DMS79 (cell line): Measurements from ENCODE around the gene MAD1L1.

Experiments used
- DNase-seq: peaks from one replicate; lab custom pipeline; 2025; lab: John Stamatoyannopoulos, UW

MAD1L1 gene

DNA sequence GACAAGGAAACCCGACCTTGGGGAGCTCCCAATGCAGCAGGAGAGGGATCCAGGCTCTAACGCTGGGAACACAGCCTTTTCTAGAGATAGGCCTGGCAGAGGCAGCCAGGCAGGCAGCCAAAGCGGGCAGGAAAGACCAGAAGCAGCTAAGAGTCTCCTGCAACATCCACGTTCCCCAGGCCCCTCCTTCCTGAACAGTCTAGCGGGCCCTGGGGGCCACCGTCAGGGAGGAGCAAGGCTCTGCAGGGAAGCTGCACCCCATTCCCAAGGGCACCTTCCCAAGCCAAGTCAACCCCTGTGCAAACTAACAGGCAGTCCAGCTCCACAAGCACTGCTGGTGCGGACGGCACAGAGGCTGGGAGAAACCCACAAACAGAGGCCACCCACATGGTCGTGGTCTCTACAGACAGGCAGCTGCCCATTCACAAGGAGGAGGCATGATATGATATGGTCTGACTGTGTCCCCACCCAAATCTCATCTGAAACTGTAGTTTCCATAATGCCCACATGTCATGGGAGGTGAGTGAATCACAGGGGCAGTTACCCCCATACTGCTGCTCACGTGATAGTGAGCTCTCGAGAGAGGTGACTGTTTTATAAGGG lies 115.7 kb downstream of the MAD1L1 start:
- DNase-seq: no peak

DNA sequence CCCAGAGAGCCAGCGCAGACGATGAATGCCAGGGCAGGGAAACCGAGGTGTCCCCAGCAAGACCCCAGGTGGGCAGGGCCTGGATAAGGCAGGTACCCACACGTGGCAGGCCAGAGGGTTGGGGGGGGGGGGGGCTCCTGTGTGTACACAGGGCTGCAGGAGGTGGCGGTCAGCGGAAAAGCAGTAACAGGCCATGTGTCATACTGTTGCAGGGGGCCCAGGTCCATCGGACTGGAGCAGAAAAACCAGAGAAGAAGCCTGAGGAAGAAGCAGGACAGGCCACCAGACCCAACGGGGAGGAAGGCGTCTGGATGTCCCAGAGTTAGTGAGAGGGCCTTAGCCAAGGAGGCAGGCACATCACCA lies 116.3 kb downstream of the MAD1L1 start:
- DNase-seq: no peak

DNA sequence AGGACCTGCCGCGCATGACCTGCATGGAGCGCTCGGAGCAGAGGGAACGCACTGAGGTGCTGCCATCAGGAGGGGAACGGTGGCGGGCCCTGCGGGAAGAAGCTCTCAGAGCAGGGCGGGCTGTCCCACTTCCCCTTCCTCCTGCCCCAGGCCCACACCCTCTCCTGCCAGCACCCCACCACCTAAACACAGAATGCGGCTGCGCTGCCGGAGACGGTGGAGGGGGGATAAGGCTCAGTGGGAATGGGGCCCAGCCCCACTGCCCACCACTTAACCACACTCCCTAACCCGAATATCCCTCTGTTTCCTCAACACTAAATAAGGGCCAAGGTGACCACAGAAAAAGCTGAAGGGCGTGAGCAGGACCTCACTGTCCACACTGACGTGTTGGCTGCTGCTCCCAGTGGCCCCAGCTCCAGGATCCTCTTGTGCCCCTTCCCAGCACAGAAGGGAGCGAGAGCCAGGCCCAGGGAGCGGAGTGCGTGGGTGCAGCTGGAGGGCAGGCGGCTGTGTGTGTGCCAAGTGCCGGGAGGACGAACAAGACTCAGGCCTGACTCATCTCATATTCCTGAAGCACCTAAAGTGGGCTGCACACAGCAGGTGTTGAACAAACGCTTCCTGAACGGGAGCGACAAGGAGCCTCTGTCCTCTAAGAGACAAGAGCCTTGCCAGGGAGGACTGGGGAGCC lies 116.8 kb downstream of the MAD1L1 start:
- DNase-seq: peak; percentile 57

DNA sequence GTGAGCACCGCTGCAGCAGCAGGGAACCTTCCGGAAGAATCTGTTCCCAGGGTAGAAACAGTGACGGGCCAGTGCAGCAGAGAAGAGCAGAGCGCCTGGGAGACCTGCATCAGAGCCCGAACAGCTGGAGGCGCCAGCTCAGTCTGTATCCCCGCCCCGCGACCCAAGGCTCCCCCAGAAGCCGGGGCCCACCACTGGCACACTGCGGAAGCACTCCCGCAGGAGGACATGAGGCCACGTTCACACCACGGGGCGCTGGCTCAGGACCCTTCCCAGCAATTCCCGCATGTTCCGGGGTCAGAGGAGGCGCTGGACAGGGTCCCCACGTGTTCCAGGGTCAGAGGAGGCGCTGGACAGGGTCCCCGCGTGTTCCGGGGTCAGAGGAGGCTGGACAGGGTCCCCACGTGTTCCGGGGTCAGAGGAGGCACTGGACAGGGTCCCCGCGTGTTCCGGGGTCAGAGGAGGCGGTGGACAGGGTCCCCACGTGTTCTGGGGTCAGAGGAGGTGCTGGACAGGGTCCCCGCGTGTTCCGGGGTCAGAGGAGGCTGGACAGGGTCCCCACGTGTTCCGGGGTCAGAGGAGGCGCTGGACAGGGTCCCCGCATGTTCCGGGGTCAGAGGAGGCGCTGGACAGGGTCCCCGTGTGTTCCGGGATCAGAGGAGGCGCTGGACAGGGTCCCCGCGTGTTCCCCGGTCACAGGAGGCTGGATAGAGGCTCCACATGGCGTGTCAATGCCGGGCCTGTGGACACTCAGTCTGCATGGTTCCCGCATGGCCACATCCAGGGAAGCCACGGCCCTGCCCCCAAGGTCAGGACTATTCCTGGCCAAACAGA lies 117.6 kb downstream of the MAD1L1 start:
- no peak for DNase-seq

DNA sequence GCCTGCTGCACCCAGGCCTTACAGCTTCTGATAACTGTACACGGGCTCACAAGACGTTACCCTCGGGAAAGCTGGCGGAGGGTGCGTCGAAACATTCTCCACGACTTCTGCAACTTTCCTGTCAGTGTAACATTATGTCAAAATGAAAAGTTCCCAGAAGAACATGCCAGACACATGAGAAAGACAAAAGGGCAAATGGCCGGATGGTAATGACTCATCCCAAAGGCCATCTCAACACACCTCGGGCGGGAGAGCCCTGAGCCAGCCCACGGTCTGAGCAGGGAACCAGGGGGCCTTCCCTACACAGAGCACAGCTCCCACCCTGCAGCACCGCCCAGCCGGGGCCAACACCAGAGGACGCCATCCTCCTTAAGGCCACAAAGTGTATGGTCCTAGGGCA lies 118.7 kb downstream of the MAD1L1 start:
- no peak for DNase-seq

DNA sequence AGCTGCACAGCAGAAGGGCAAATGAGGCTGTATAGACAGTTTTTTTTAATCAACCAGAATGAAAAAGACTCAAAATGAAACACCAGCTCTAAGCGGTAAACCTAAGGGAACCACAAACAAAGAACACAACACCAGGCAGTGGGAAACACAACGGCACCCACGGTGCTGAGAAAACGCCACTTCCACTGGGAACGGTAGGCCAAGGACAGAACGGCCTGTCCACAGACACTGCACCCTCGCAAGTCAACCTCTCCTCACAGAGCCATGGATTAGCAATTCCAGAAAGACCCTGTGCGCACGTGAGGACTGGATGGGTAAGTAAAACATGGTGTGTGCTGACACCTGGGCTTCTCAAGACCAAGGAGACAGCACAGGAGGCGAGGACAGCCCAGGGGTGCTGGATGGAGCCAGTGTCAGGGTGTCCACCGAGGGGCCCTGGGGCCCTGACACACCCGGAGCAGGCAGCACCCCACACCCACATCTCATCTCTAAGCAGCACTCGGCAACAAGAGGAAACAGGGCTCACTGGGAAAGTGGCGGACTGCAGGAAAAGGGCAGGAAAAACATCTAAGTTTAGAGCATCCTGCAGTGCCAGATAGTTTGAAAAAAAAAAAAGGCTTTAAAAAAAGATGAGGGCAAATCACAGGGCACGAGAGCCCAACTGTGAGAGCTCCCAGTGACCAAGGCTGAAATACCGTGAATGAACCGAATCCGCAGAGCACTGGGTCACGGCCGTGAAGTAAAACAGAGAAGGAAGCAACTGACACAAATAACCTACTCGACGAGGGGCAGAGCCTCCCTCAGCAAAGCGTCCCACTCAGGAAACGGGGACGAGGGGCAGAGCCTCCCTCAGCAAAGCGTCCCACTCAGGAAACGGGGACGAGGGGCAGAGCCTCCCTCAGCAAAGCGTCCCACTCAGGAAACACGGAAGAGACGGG lies 120.2 kb downstream of the MAD1L1 start:
- DNase-seq: no peak

DNA sequence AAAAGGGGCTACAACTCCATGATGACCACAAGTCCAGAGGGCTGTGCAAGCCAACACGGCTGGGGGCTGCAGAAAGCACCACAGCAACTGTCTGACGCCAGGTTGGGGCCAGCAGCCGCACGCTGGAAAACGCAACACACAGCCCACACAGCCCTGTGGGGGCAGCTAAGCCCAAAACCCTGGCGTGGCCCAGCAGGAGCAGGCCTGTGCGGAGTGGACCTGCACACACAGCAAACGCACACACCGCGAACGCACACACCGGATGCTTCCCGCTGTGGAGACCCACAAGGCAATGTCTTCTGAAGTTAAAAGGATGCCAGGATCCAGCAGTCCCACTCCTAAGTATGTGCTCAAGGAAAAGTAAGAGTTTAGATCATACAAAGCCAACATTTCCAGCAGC lies 121.2 kb downstream of the MAD1L1 start:
- no peak for DNase-seq

DNA sequence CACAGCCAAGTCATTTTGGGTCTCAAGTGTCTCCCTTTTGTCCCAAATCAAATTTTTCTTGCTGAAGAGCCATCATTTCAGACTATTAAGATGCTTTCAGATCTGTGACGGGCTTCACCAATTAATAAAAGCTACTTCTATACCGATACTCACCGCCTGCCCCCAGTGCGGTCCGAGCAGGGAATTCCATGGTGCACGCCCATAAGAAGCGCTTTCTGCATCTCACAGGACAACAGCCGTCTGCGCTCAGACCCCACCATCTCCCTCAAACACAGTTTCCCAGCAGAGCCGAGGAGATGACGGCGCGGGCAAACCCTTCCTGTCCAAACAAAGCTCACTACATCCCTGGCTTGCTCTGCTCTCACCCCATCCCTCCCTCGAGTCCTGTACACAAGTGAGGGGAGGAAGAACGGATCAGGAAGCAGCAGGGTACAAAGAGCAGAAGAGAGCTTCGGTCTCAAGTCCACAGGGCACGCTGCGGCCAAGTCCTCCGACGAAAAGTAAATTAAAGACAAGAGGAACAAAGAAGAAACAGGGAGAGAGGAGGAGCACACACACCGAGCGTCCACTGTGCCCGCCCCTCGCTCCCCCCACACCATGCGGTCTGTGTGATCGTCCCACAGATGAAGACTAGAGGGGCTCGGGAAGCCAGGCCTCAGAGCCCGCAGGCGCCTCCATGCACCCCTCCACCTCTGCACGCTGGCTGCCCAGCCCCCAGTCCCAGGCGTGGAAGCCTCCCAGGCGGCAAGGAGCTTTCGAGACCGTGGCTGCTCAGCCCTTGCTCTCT lies 121.9 kb downstream of the MAD1L1 start:
- no peak for DNase-seq

DNA sequence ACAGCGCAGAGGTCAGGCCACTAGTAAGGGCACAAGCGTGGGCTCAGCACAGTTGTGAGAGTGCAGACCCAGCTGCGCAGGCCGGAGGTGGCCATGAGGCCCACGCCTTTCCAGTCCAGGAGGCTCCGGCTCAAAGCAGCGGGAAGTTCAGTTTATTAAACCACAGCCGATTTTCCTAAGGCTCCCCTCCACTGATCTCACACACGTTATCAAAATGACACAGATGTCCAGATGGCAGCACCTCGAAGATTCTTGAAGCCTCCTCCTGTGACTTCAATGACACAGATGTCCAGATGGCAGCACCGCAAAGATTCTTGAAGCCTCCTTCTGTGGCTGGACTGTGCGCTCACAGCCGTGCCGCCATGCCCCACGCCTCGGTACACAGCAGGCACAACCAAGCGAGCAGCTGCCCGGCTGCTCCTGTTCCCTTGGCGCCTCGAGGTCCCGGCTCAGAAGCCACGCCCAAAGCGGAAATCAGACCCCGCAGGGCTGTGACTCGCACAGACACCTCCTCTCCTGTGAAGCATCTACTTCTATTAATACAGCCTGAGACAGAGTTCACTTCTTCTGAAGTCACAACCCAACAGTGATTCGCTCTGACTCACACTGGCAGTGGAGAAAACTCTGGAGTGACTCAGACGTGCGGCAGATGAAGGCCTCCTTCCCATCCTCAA lies 122.7 kb downstream of the MAD1L1 start:
- DNase-seq: no peak

DNA sequence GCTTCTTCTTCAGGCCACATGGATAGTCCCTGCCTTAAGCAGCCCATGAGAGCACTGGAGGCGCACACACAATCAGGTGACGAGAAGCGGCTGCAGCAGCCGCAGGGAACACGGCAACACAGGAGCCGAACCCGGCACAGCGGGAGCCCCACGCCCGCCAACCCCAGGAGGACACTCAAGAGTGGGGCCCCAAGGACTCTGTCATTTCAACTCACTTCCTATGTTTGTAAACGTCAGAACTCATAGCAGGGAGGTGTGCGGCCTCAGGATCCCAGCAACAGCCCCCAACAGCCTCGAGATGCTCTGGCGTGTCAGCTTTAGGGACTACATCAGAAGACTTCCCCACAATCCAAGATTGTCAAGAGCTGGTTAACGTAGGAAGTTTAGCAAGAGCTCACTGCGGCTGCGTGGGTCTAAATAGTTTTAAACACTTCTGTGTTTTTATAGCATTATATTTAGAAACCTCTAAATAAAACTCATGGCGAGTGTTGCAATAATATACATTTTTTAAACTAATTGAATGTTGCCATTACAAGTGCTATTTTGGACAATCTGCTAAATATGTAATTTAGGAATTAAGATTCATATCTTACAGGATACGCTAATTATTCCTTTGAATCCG lies 123.4 kb downstream of the MAD1L1 start:
- DNase-seq: no peak

DNA sequence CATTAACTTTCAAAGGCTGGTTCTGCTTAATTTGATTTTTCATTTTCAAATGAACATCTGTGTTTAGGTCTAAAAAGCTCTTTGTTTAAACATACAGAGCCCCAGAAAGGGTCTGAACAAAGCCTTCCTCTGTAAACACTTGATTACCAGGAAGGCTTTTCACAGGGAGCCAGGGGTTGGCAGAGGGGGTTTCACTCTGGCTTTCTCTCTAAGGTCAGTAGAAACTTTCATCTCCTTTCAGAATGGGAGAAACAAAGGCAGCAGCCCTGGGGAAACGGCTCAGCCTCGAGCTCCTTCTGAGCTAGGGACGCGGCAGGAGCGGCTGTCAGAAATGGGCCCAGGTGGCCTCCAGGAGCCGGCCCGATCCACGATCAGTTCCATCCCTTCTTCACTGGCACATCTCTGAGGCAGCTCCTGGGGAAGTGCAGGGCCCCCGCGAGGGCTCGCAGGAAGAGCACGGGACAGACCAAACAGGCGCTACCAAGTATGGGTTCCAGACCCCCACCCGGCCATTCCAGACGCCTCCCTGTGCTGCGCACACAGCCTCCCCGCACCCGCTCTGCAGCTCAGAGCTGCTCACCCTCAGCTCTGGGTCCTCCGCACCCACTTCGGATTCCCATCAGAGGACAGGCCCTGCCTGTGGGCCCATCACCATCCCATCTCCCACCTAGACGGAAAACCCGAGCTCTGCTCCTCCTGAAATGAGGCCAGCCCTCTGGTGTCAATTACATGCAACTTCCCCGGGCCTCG lies 124.1 kb downstream of the MAD1L1 start:
- DNase-seq: no peak

DNA sequence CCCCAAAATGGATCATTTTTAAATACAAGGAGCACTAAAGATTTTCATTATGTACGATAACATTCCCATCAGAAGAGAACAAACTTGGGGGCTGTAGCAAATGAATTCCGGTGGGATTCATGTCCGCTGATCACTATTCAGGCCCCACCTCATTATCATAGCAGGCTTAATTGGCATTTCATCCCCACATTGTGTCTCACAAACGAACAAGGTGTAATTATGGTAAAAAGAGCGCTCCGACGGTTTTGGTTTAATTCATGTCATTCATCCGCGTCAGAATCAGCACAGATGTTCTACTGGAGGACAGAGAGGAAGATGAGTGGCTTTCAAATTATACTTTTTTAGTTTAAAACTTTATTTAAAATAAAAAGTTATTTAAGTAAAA lies 124.7 kb downstream of the MAD1L1 start:
- DNase-seq: no peak

DNA sequence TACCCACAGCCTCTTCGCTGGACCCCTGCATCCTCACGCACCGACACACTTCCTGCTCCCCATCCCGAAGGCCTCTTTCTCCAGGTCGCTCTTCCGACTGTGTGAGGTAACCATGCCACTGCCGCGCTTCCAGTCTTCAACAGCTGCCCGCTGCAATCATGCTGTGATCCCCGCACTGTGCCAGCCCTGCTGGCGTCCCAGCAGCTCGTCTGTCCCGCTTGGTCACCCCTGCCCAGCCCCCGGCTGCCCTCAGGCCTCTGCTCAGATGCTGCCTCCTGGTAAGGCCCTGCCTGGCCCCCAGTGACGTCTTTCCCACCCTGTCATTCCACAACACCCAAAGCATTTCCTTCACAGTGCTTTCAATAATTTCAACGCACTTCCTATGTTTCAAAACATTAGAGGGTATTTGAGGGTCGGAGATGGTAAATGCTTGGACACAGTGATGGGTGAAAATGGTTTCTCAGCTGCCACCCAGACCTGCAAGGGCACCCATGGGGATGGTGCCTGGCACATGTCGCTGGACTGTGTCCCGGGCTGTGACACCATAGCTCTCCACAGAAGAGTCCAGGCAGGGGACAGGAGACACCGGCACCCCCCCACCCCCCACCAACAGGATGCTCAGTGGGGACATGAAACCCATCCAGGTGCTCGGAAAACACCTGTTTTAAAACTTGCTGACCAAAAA lies 125.2 kb downstream of the MAD1L1 start:
- no peak for DNase-seq

DNA sequence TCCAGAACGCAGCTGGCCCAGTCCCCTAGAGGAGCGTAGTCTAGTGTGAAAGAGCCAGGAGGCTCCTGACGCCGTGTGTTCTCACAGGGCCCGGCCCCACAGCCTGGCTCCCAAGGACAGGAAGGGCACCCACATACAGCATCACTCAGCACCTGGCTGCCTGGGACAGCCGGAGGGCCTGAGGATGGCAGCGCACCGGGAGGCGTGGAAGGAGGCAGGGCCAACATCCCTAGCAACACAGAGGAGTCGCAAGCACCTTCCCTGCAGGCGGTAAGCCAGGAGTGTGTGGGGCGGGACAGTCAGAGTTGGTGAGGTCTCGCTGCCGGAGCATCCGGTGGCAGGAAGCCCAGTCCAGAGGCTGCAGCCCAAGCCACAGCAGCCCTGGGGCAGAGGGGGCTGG lies 125.8 kb downstream of the MAD1L1 start:
- peak; percentile 62 for DNase-seq

DNA sequence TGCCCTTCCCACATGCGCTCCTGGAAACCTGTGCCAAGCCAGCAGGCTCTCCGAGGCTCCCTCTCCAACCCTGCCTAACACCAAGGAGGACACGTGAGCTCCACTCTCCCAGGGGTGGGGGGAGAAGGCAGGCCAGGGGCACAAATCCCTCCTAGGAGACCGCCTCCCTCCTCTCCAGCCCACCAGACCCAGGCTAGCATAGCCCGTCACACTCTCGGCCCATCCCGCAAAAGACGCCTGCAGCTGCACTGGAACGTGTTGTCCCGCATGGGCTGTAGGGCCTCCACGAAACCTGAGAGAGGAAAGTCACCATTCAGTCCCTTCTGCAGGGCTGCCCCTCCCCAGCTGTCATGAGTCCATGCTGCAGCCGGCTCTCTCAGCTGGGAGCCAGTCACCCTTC lies 126.3 kb downstream of the MAD1L1 start:
- DNase-seq: no peak

DNA sequence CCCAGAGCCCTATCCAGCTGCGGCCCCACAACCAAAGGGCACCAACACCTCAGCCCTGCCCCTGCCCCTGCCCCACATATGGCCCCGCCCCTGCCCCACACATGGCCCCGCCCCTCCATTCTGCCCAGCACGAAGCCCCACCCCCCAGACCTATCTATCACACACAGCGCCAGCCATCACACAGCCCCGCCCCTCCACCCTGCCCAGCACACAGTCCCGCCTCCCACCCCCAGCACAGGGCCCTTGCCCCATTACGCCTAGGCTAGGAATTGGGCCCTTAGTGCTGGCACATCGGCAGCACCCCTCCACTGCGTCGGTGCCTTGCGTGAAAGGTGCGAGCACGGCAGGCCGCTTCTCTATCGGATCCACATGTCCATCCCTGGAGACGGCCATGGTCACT lies 126.8 kb downstream of the MAD1L1 start:
- no peak for DNase-seq

DNA sequence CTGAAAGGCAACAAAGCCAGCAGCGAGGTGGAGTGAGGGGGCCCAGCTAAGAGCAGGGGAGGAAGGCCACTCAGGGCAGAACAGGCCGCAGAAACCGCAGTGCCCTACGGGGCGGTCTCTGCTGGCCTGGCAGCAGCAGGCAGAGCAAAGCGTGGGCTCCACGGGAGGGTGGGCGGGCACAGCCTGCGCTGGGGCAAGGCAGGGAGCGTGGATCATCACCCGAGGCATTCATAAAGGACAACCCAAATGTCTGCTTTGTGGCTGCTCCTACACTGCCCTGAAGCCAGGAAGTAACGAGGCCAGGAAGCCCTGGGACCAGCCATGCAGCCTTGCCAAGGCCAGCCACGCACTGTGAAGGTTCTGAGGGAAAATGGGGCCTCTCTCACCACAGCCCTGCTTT lies 127.5 kb downstream of the MAD1L1 start:
- no peak for DNase-seq

DNA sequence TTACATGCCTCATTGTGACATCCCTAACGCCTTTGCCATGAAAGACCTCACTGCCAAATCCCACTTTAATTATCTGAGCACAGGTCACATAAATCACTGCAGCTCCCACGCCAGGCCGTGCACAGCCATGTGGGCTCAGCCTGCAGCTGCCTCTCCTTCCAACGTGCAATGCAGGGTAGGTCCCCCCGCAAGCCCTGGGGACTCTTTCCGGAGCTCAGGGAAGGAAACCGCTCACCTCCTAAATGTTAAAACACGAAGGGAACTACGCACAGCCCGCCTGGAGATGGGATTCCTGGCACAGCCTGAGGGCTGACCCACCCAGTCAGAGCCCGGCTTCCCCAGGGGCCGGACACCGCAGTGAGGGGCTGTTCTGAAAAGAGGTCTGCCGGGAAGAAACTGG lies 128.0 kb downstream of the MAD1L1 start:
- DNase-seq: no peak

DNA sequence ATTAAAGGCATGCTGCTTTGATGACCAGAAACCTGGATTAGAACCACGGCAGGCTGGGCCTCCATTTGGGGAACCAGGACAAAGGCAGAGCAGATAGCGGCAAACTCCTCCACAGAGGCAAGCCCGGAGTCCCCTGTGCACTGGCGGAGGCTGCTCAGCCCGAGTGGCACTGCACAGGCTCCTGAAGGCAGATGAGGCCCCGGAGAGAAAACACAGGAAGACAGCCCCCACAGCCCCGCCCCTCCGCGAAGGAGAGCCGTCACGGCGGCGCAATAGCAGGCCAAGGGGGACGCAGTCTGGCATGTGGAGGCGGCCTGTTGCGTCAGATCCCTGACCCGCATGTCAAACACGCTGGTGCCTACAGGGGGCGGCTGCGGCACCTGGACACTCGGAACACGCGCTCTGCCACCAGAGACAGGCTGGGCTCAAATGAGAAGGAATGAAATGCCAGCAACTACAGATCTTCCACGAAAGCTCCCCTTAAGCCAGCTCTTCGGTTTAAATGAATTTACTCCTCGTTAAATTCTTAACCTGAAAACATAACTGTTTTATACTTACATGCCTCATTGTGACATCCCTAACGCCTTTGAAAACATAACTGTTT lies 128.5 kb downstream of the MAD1L1 start:
- no peak for DNase-seq
